GM13977 (cell line): ENCODE measurements around the gene KRTAP17-1.
"Not testable (repeated sequence)": the region's sequence is repeated elsewhere in the genome, so short reads cannot be mapped to it uniquely, and the experiment has no call there.

Experiments used
- DNase-seq: peaks from one replicate; pipeline ENCODE4 v3.0.0; 2012; ENCODE audit warnings: low spot score
- CTCF ChIP-seq: IDR thresholded peaks from 2 replicates; pipeline ENCODE4 v1.5.1; 2012; ENCODE audit warnings: mild to moderate bottlenecking, control low read depth; ENCODE audit not compliant: insufficient read depth; ENCODE audit errors: extremely low read depth, missing control alignments
- in situ Hi-C: fragments of 300-500 bp; cut with MboI; formaldehyde crosslinking; loops from one replicate; pipeline ENCODE4 v1.12.0; 2022; ENCODE audit warnings: low sequenced_read_pairs, low pct_unique_long_range_greater_than_20kb, mixed read lengths, inconsistent platforms; ENCODE audit not compliant: unreplicated experiment

The KRTAP17-1 gene

GRCh38 chr17:41294016-41294415, 21.5 kb downstream of the KRTAP17-1 start:
- in situ Hi-C loops, result no loop called here
- no peak for TF ChIP-seq CTCF
- DNase-seq, result no peak

DNA sequence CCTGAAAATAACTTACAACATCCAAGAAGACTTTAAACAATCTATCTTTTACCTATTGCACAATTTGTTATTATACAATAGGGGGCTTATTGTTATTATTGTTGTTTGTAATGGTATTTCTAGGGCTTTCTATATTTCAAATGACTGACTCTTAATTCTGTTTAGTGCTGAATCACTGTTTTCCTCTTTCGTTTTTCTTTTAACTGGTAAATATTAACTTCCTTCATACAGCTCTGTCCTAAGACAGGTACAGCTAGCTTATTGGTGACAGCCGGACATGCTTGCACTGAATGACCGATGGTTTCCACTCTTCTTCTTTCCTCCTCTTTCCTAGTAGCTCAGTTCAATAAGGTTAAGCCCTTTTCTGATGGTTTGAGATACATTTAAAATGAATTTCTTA, 28.5 kb downstream of the KRTAP17-1 start:
- peak; percentile 0 for DNase-seq
- TF ChIP-seq CTCF, result no peak
- in situ Hi-C loops, result no loop called here

DNA sequence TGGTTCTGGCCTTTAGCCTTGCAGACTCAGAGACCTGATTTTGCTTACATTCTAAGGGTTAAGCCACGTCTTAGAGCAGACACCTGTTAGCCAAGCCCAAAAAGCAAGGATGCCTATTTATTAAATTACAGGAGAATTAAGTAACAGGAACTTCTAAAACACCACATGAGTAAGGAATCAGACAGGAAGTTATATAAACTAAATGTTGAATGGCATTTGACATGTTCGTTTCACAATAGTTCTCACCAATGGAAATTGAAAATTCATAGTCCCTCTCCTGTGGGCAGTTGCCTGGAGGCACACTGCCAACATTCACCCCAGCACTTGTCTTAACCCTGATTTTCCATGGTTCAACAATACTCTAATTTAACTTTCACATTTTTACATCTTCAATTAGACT, 31.0 kb downstream of the KRTAP17-1 start:
- in situ Hi-C loops, result no loop called here
- TF ChIP-seq CTCF, result no peak
- DNase-seq, result peak; percentile 0

GRCh38 chr17:41284043-41284442, 31.5 kb downstream of the KRTAP17-1 start:
- no peak for TF ChIP-seq CTCF
- peak; percentile 0 for DNase-seq
- in situ Hi-C loops, result no loop called here

DNA sequence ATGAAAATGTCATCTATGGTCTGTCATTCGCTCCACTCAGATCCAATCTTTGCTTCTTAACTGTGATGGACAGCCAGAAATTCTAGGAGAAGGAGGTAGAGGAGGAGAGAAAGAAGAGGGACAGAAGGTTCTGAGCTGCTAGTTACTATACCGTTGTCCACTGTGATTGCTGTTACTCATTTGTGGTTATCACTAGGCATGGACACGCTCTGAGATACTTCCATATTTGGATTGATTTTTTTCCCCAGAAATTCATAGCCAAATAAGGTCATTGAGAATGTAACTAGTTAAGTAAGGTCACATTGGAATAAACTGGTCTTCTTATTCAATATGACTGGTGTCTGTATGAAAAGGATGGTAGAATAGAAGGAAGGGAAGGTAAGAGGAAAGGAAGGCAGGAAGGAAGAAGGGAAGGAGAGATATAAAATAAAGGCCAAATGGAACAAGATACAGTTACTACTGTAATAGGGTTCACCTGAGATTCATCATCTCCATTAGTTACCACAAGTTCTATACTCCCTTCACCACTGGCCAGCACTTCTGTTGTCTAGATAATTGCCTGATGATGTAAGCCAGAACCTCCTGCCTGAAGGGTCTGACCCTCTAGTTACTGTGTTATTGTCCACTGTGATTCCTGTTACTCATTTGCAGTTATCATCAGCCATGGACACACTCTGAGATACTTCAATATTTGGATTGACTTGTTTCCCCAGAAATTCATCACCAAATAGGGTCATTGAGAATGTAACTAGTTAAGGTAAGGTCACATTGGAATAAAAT, 37.1 kb downstream of the KRTAP17-1 start:
- no peak for DNase-seq
- no peak for TF ChIP-seq CTCF
- in situ Hi-C loops, result no loop called here

DNA sequence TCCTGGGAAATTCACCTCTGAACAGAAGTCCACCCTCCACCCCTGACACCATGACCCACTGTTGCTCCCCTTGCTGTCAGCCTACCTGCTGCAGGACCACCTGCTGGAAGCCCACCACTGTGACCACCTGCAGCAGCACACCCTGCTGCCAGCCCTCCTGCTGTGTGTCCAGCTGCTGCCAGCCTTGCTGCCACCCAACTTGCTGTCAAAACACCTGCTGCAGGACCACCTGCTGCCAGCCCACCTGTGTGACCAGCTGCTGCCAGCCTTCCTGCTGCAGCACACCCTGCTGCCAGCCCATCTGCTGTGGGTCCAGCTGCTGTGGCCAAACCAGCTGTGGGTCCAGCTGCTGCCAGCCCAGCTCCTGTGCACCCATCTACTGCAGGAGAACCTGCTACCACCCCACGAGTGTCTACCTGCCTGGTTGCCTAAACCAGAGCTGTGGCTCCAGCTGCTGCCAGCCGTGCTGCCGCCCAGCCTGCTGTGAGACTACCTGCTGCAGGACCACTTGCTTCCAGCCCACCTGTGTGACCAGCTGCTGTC, 39.8 kb downstream of the KRTAP17-1 start, which contains the start of gene KRTAP9-7:
Gene KRTAP9-7 (plus strand): TSS at position 51 of the 543 bp plus-strand sequence. CDS start 0 bp downstream, at position 51.
- DNase-seq, in situ Hi-C loops: not testable (repeated sequence)

GRCh38 chr17:41271858-41272257, 43.7 kb downstream of the KRTAP17-1 start:
- no peak for DNase-seq
- in situ Hi-C loops, result no loop called here
- no peak for TF ChIP-seq CTCF

GRCh38 chr17:41271323-41271722, 44.2 kb downstream of the KRTAP17-1 start:
- DNase-seq, in situ Hi-C loops: not testable (repeated sequence)
